ENCODE results near the gene TPD52L2.

Gene TPD52L2

GRCh38 chr20:63822276-63822696, 42.8 kb upstream of the TPD52L2 start:
- H3K27ac ChIP-seq (replicated peaks) = peak overlapping the region; percentile 78
- DNase-seq (ENCODE audit: low read depth in 1 of 2, low spot score in 1 of 2) = peak in 1 of 2 experiments; percentile 90

GRCh38 chr20:63823691-63824311, 41.3 kb upstream of the TPD52L2 start:
- peaks cover 4% of the 10 kb centered on the region for H3K27me3 ChIP-seq (ENCODE audit: insufficient read depth, poor library complexity, severe bottlenecking)
- H3K4me3 ChIP-seq (replicated peaks; ENCODE audit: insufficient read depth, low read length) = no peak overlapping the region
- TF ChIP-seq SPI1 (IDR thresholded peaks at IDR 0.05; ENCODE audit: borderline replicate concordance, low read depth) (no peak), REST (IDR thresholded peaks at IDR 0.05; ENCODE audit: insufficient replicate concordance, low read depth) (no peak), CTCF (IDR thresholded peaks at IDR 0.05; ENCODE audit: insufficient read depth, low read length) (no peak), GABPA (IDR thresholded peaks at IDR 0.05; ENCODE audit: low read depth) (no peak), POLR2AphosphoS5 (IDR thresholded peaks at IDR 0.05; ENCODE audit: low read depth) (no peak)
- no peak overlapping the region for H3K27ac ChIP-seq (replicated peaks)
- no peak for DNase-seq (ENCODE audit: low read depth in 1 of 2, low spot score in 1 of 2)

More at GRCh38 chr20:63822276-63822696, 42.8 kb upstream of the TPD52L2 start:
- peak; percentile 91 for TF ChIP-seq SPI1 (IDR thresholded peaks at IDR 0.05; ENCODE audit: borderline replicate concordance, low read depth)
- TF ChIP-seq POLR2AphosphoS5 (IDR thresholded peaks at IDR 0.05; ENCODE audit: low read depth) = peak; percentile 89
- peak; percentile 48 for TF ChIP-seq GABPA (IDR thresholded peaks at IDR 0.05; ENCODE audit: low read depth)
- TF ChIP-seq REST (IDR thresholded peaks at IDR 0.05; ENCODE audit: insufficient replicate concordance, low read depth) = no peak
- TF ChIP-seq CTCF (IDR thresholded peaks at IDR 0.05; ENCODE audit: insufficient read depth, low read length) = no peak
- H3K4me3 ChIP-seq (replicated peaks; ENCODE audit: insufficient read depth, low read length) = no peak overlapping the region; the same call in 1 of the 2 replicates
- H3K27me3 ChIP-seq (ENCODE audit: insufficient read depth, poor library complexity, severe bottlenecking) = no peaks in the 10 kb centered on the region

- peaks cover 17% of the 10 kb centered on the region for H3K27me3 ChIP-seq (ENCODE audit: insufficient read depth, poor library complexity, severe bottlenecking)
- no peak for DNase-seq (ENCODE audit: low read depth in 1 of 2, low spot score in 1 of 2)
- no peak overlapping the region for H3K4me3 ChIP-seq (replicated peaks; ENCODE audit: insufficient read depth, low read length)
- no peak overlapping the region for H3K27ac ChIP-seq (replicated peaks)
- no peak for TF ChIP-seq SPI1 (IDR thresholded peaks at IDR 0.05; ENCODE audit: borderline replicate concordance, low read depth)
- no peak for TF ChIP-seq REST (IDR thresholded peaks at IDR 0.05; ENCODE audit: insufficient replicate concordance, low read depth)
- no peak for TF ChIP-seq CTCF (IDR thresholded peaks at IDR 0.05; ENCODE audit: insufficient read depth, low read length)
- no peak for TF ChIP-seq GABPA (IDR thresholded peaks at IDR 0.05; ENCODE audit: low read depth)
- no peak for TF ChIP-seq POLR2AphosphoS5 (IDR thresholded peaks at IDR 0.05; ENCODE audit: low read depth)
These were observed 39.5 kb upstream of the TPD52L2 start for GRCh38 chr20:63825331-63826118.

Measured in HL-60 (cell line).